ENCODE measurements around the gene SLC47A2. TPM values are rescaled to one million over a fixed set of nuclear protein-coding genes. Genes with fewer than 3 reads are reported as not detected.
A peak's percentile ranks its signal among the peaks of the same experiment; 100 is the strongest.

SLC47A2 gene
- total RNA-seq, 1 experiment from 2014 or later: not detected

DNA sequence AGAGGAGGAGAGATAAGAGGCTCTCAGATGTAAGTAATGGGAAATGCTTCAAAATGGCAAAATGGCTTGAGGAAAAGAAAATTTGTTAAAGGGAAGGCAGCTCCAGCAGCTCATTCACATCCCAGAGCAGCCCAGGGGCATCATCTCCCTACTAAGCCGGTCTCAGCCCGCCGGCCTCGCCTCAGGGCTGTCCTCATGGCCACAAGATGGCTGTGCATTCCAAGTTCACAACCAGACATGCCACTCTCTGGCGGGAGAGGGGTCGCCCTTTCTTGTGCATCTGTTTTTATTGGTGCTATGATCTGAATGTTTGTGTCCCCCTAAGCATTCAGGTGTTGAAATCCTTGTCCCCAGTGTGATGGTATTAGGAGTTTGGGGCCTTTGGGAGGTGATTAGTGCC is 13.5 kb upstream of the SLC47A2 start:
- in situ Hi-C loops (cut with HindIII; ENCODE audit: low pct_unique_long_range_greater_than_20kb, low sequenced_read_pairs) (no loop called here), intact Hi-C loops (cut with micrococcal nuclease; ENCODE audit: unreplicated experiment) (no loop called here)
- no peak overlapping the region for H3K4me3 ChIP-seq (ENCODE audit: low read depth in 2 of 2, low read length in 2 of 2)
- H3K27ac ChIP-seq (ENCODE audit: low read length): no peak overlapping the region
- POLR2A ChIA-PET: no interaction called here
- H3K9me3 ChIP-seq (ENCODE audit: control insufficient read depth, insufficient read depth, low read depth, low read length): no peaks in the 10 kb centered on the region
- H3K36me3 ChIP-seq (ENCODE audit: control insufficient read depth, insufficient read depth, low read length): no peaks in the 10 kb centered on the region
- TF ChIP-seq TCF7L2 (IDR thresholded peaks at IDR 0.05; ENCODE audit: low read depth, low read length) (no peak), SIN3A (IDR thresholded peaks at IDR 0.05; ENCODE audit: borderline replicate concordance, insufficient read depth, low read depth, low read length) (no peak), POLR2AphosphoS5 (IDR thresholded peaks at IDR 0.05; ENCODE audit: low read depth, low read length) (no peak)
- TF ChIP-seq, protein P1, sequence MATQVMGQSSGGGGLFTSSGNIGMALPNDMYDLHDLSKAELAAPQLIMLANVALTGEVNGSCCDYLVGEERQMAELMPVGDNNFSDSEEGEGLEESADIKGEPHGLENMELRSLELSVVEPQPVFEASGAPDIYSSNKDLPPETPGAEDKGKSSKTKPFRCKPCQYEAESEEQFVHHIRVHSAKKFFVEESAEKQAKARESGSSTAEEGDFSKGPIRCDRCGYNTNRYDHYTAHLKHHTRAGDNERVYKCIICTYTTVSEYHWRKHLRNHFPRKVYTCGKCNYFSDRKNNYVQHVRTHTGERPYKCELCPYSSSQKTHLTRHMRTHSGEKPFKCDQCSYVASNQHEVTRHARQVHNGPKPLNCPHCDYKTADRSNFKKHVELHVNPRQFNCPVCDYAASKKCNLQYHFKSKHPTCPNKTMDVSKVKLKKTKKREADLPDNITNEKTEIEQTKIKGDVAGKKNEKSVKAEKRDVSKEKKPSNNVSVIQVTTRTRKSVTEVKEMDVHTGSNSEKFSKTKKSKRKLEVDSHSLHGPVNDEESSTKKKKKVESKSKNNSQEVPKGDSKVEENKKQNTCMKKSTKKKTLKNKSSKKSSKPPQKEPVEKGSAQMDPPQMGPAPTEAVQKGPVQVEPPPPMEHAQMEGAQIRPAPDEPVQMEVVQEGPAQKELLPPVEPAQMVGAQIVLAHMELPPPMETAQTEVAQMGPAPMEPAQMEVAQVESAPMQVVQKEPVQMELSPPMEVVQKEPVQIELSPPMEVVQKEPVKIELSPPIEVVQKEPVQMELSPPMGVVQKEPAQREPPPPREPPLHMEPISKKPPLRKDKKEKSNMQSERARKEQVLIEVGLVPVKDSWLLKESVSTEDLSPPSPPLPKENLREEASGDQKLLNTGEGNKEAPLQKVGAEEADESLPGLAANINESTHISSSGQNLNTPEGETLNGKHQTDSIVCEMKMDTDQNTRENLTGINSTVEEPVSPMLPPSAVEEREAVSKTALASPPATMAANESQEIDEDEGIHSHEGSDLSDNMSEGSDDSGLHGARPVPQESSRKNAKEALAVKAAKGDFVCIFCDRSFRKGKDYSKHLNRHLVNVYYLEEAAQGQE (IDR thresholded peaks at IDR 0.05; ENCODE audit: insufficient read depth in 1 of 2, low read depth in 2 of 2, low read length in 1 of 2): no peak
- TF ChIP-seq, protein P2, sequence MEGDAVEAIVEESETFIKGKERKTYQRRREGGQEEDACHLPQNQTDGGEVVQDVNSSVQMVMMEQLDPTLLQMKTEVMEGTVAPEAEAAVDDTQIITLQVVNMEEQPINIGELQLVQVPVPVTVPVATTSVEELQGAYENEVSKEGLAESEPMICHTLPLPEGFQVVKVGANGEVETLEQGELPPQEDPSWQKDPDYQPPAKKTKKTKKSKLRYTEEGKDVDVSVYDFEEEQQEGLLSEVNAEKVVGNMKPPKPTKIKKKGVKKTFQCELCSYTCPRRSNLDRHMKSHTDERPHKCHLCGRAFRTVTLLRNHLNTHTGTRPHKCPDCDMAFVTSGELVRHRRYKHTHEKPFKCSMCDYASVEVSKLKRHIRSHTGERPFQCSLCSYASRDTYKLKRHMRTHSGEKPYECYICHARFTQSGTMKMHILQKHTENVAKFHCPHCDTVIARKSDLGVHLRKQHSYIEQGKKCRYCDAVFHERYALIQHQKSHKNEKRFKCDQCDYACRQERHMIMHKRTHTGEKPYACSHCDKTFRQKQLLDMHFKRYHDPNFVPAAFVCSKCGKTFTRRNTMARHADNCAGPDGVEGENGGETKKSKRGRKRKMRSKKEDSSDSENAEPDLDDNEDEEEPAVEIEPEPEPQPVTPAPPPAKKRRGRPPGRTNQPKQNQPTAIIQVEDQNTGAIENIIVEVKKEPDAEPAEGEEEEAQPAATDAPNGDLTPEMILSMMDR (IDR thresholded peaks at IDR 0.05): no peak
- BruUV-seq (replicated peaks): no TSS peak
- ATAC-seq (no peak), DNase-seq (ENCODE audit: low read depth, low spot score) (no peak)
- CTCF ChIA-PET: no interaction called here
- H3K4me1 ChIP-seq (ENCODE audit: control insufficient read depth, insufficient read depth, low read length): no peaks in the 10 kb centered on the region; the same call in 1 of the 2 replicates
- no peaks in the 10 kb centered on the region for H3K27me3 ChIP-seq (ENCODE audit: control insufficient read depth, insufficient read depth, low read length)

DNA sequence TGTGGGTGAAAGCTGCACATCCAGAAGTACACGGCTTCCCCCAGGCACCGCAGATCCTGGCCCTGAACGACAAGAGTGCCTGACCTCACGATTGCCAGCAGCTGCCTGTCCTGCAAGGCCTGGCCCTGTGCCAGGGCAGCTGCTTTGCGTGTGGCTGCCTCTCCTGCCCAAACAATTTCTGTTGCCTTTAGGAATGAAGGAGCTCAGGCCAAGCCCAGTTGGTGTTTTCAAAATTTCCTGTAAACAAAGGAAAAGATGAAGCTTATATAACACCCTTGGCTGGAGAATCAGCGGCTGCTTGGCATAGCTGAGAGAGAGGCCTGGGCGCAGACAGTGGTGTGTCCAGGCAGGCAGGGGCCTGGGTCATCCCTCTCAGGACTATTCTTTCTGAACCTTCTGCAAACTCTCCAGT is 11.7 kb upstream of the SLC47A2 start:
- CTCF ChIA-PET: interaction anchor here (0.6 kb wide), 1 partner anchor 106 kb away, joined by 3 read pairs; no protein-coding TSS in a partner anchor

More for the DNA sequence above, 11.7 kb upstream of the SLC47A2 start:
- in situ Hi-C loops (cut with HindIII; ENCODE audit: low pct_unique_long_range_greater_than_20kb, low sequenced_read_pairs) (no loop called here), intact Hi-C loops (cut with micrococcal nuclease; ENCODE audit: unreplicated experiment) (no loop called here)
- no TSS peak for BruUV-seq (replicated peaks)
- Histone ChIP-seq H3K27ac (ENCODE audit: low read length) (no peak overlapping the region), H3K4me1 (ENCODE audit: control insufficient read depth, insufficient read depth, low read length) (no peaks in the 10 kb centered on the region; the same call in 1 of the 2 replicates), H3K4me3 (ENCODE audit: low read depth in 2 of 2, low read length in 2 of 2) (no peak overlapping the region), H3K9me3 (ENCODE audit: control insufficient read depth, insufficient read depth, low read depth, low read length) (no peaks in the 10 kb centered on the region), H3K36me3 (ENCODE audit: control insufficient read depth, insufficient read depth, low read length) (no peaks in the 10 kb centered on the region), H3K27me3 (ENCODE audit: control insufficient read depth, insufficient read depth, low read length) (no peaks in the 10 kb centered on the region)
- TF ChIP-seq, protein P2 (IDR thresholded peaks at IDR 0.05): no peak
- TF ChIP-seq SIN3A (IDR thresholded peaks at IDR 0.05; ENCODE audit: borderline replicate concordance, insufficient read depth, low read depth, low read length) (no peak), POLR2AphosphoS5 (IDR thresholded peaks at IDR 0.05; ENCODE audit: low read depth, low read length) (no peak), TCF7L2 (IDR thresholded peaks at IDR 0.05; ENCODE audit: low read depth, low read length) (no peak)
- TF ChIP-seq, protein P1 (IDR thresholded peaks at IDR 0.05; ENCODE audit: insufficient read depth in 1 of 2, low read depth in 2 of 2, low read length in 1 of 2): no peak
- no peak for DNase-seq (ENCODE audit: low read depth, low spot score)
- ATAC-seq: peak; percentile 66; the same call in 1 of the 2 replicates
- POLR2A ChIA-PET: no interaction called here
